GM12865 (cell line): ENCODE data around the gene INSM2.

ENCODE experiments used
- DNase-seq: peaks from one replicate; pipeline ENCODE4 v3.0.0; 2010; ENCODE audit warnings: low read depth
- H3K4me3 ChIP-seq: 2 replicates; pipeline ENCODE4 v1.5.1; 2011; ENCODE audit warnings: mild to moderate bottlenecking, low read depth, low read length, control low read depth
- CTCF ChIP-seq: IDR thresholded peaks from 2 replicates; pipeline ENCODE4 v1.5.1; 2011; ENCODE audit warnings: low read length, control low read depth, low read depth, inconsistent platforms; ENCODE audit not compliant: insufficient read depth; ENCODE audit errors: missing control alignments

Gene INSM2

GRCh38 chr14:35506461-35506860, 27.5 kb upstream of the INSM2 start:
- H3K4me3 ChIP-seq: no peak overlapping the region
- no peak for DNase-seq
- TF ChIP-seq CTCF: no peak

GRCh38 chr14:35506927-35507326, 27.0 kb upstream of the INSM2 start:
- no peak overlapping the region for H3K4me3 ChIP-seq
- no peak for DNase-seq
- TF ChIP-seq CTCF: no peak

GRCh38 chr14:35509846-35510245, 24.1 kb upstream of the INSM2 start:
- no peak for DNase-seq
- no peak for TF ChIP-seq CTCF
- no peak overlapping the region for H3K4me3 ChIP-seq

GRCh38 chr14:35512765-35513164, 21.2 kb upstream of the INSM2 start:
- no peak for DNase-seq
- H3K4me3 ChIP-seq: no peak overlapping the region
- TF ChIP-seq CTCF: no peak

- TF ChIP-seq CTCF: no peak
- no peak for DNase-seq
- H3K4me3 ChIP-seq: no peak overlapping the region
These were observed 18.0 kb upstream of the INSM2 start for GRCh38 chr14:35515916-35516315.

- DNase-seq: no peak
- no peak overlapping the region for H3K4me3 ChIP-seq
- no peak for TF ChIP-seq CTCF
These were observed 14.0 kb upstream of the INSM2 start for GRCh38 chr14:35519986-35520385.

- H3K4me3 ChIP-seq: no peak overlapping the region
- no peak for TF ChIP-seq CTCF
- no peak for DNase-seq
These were observed 8.3 kb upstream of the INSM2 start for GRCh38 chr14:35525695-35526094.
